DND-41 (cell line): ENCODE measurements around the gene MTA1.
A peak's percentile ranks its signal among the peaks of the same experiment; 100 is the strongest.

Experiments
- ATAC-seq: fragments of 200-7000 bp; cut with Tn5 transposase; 3 replicates; pipeline ENCODE4 v1.9.1; 2021; ENCODE audit warnings: low read depth; ENCODE audit not compliant: insufficient read depth
- DNase-seq: peaks from one replicate; pipeline ENCODE4 v3.0.0-alpha.2; 2020
- H2AFZ ChIP-seq: 2 replicates; pipeline ENCODE4 v1.6.0; 2012; ENCODE audit warnings: low read depth, low read length
- H3K27ac ChIP-seq: 2 replicates; pipeline ENCODE4 v1.5.1; 2012; ENCODE audit warnings: low read length, inconsistent platforms
- H3K27me3 ChIP-seq: fragments of 200-600 bp; sonication (generic); 2 replicates; pipeline ENCODE4 v1.6.0; 2012; ENCODE audit warnings: low read length, mild to moderate bottlenecking, inconsistent platforms; ENCODE audit not compliant: insufficient read depth, poor library complexity
- H3K36me3 ChIP-seq: 2 replicates; pipeline ENCODE4 v1.5.1; 2012; ENCODE audit warnings: low read length, inconsistent platforms; ENCODE audit not compliant: insufficient read depth
- H3K4me1 ChIP-seq: 2 replicates; pipeline ENCODE4 v1.5.1; 2012; ENCODE audit warnings: mild to moderate bottlenecking, low read length; ENCODE audit not compliant: insufficient read depth
- H3K4me2 ChIP-seq: 2 replicates; pipeline ENCODE4 v1.6.0; 2012; ENCODE audit warnings: mild to moderate bottlenecking, moderate library complexity, low read length, inconsistent platforms; ENCODE audit not compliant: insufficient read depth
- H3K4me3 ChIP-seq, 2 experiments: fragments of 200-600 bp in 1 of 2; shearing (Covaris generic) in 1 of 2; 2 replicates each; pipeline ENCODE4 v1.5.1; 2012 to 2016; ENCODE audit warnings: inconsistent platforms in 2 of 2, low read length in 2 of 2, mild to moderate bottlenecking in 2 of 2, low read depth in 1 of 2, moderate library complexity in 1 of 2
- H3K79me2 ChIP-seq: 2 replicates; pipeline ENCODE4 v1.6.0; 2012; ENCODE audit warnings: low read length, inconsistent platforms; ENCODE audit not compliant: insufficient read depth
- H3K9ac ChIP-seq: 2 replicates; pipeline ENCODE4 v1.6.0; 2012; ENCODE audit warnings: low read depth, mild to moderate bottlenecking, inconsistent platforms, low read length, moderate library complexity
- H3K9me3 ChIP-seq: 2 replicates; pipeline ENCODE4 v1.5.1; 2012; ENCODE audit warnings: low read length, moderate library complexity, mild to moderate bottlenecking, inconsistent platforms; ENCODE audit not compliant: insufficient read depth, severe bottlenecking
- H4K20me1 ChIP-seq: 2 replicates; pipeline ENCODE4 v1.6.0; 2012; ENCODE audit warnings: low read length; ENCODE audit not compliant: insufficient read depth
- CTCF ChIP-seq: IDR thresholded peaks from 2 replicates; pipeline ENCODE4 v1.5.1; 2012; ENCODE audit warnings: borderline replicate concordance, low read length, moderate library complexity, mild to moderate bottlenecking; ENCODE audit not compliant: poor library complexity, severe bottlenecking; ENCODE audit errors: extremely low read depth
- EZH2 ChIP-seq: IDR thresholded peaks from 3 replicates; pipeline ENCODE4 v1.6.1; 2012; ENCODE audit warnings: borderline replicate concordance, low read depth, mild to moderate bottlenecking, moderate library complexity, low read length, inconsistent platforms; ENCODE audit not compliant: severe bottlenecking

MTA1 gene

GRCh38 chr14:105378873-105379685 is 40.5 kb upstream of the MTA1 start:
- Histone ChIP-seq H2AFZ (no peak overlapping the region), H3K4me3 (no peak overlapping the region), H3K9me3 (no peaks in the 10 kb centered on the region), H3K27me3 (no peaks in the 10 kb centered on the region), H3K4me1 (no peaks in the 10 kb centered on the region), H3K36me3 (peaks cover 26% of the 10 kb centered on the region), H3K9ac (0 out of 2 replicates have a peak overlapping the region, but pooled peaks have one; percentile 9), H3K27ac (no peak overlapping the region), H4K20me1 (peaks cover 8% of the 10 kb centered on the region; the same call in 1 of the 2 replicates), H3K79me2 (no peaks in the 10 kb centered on the region), H3K4me2 (no peak overlapping the region)
- ATAC-seq (no peak), DNase-seq (no peak)
- TF ChIP-seq EZH2 (no peak), CTCF (no peak)

GRCh38 chr14:105379946-105380345 is 39.7 kb upstream of the MTA1 start:
- peaks cover 8% of the 10 kb centered on the region; the same call in 1 of the 2 replicates for H4K20me1 ChIP-seq
- TF ChIP-seq CTCF (no peak), EZH2 (no peak)
- no peak overlapping the region for H3K27ac ChIP-seq
- no peaks in the 10 kb centered on the region for H3K27me3 ChIP-seq
- H3K79me2 ChIP-seq, result no peaks in the 10 kb centered on the region
- no peak overlapping the region for H3K4me3 ChIP-seq
- no peaks in the 10 kb centered on the region for H3K9me3 ChIP-seq
- no peak overlapping the region for H3K9ac ChIP-seq
- H3K36me3 ChIP-seq, result peaks cover 34% of the 10 kb centered on the region
- H2AFZ ChIP-seq, result no peak overlapping the region
- no peak overlapping the region for H3K4me2 ChIP-seq
- ATAC-seq (no peak), DNase-seq (no peak)
- H3K4me1 ChIP-seq, result no peaks in the 10 kb centered on the region

- Histone ChIP-seq H3K4me1 (no peaks in the 10 kb centered on the region), H3K9me3 (no peaks in the 10 kb centered on the region), H3K79me2 (no peaks in the 10 kb centered on the region), H3K4me2 (no peak overlapping the region), H3K36me3 (peaks cover 39% of the 10 kb centered on the region), H3K4me3 (no peak overlapping the region), H2AFZ (no peak overlapping the region), H3K27me3 (no peaks in the 10 kb centered on the region), H4K20me1 (peaks cover 8% of the 10 kb centered on the region; the same call in 1 of the 2 replicates), H3K27ac (no peak overlapping the region), H3K9ac (no peak overlapping the region)
- DNase-seq (no peak), ATAC-seq (no peak)
- no peak for TF ChIP-seq CTCF
- TF ChIP-seq EZH2, result no peak
Observed at GRCh38 chr14:105380756-105381155, 38.9 kb upstream of the MTA1 start.
